ENCODE data around the gene MYO5C.

- TF ChIP-seq POLR2A (IDR thresholded peaks at IDR 0.05), result no peak
- peak in 3 of 5 experiments; percentile 14 to 19 (median 19) for TF ChIP-seq CTCF (IDR thresholded peaks at IDR 0.05)
- no peak for TF ChIP-seq POLR2AphosphoS5 (IDR thresholded peaks at IDR 0.05)
These were observed 40.9 kb upstream of the MYO5C start for GRCh38 chr15:52336529-52336928.

Data from transverse colon (tissue), 4 donors.